Loucy (cell line): Measurements from ENCODE around the gene DGKI.

Source experiments
- EZH2phosphoT487 ChIP-seq: fragments of 200-600 bp; IDR thresholded peaks from 2 replicates; pipeline ENCODE4 v1.6.1; 2018; ENCODE audit warnings: antibody characterized with exemption, mild to moderate bottlenecking, moderate library complexity, borderline replicate concordance
- TF ChIP-seq, protein P1 (sequence below): fragments of 200-600 bp; sonication (generic); conservative IDR thresholded peaks from 2 replicates; pipeline ENCODE4 v1.5.1; 2014; ENCODE audit warnings: mild to moderate bottlenecking, antibody characterized with exemption, low read length

- TF ChIP-seq, protein P1, sequence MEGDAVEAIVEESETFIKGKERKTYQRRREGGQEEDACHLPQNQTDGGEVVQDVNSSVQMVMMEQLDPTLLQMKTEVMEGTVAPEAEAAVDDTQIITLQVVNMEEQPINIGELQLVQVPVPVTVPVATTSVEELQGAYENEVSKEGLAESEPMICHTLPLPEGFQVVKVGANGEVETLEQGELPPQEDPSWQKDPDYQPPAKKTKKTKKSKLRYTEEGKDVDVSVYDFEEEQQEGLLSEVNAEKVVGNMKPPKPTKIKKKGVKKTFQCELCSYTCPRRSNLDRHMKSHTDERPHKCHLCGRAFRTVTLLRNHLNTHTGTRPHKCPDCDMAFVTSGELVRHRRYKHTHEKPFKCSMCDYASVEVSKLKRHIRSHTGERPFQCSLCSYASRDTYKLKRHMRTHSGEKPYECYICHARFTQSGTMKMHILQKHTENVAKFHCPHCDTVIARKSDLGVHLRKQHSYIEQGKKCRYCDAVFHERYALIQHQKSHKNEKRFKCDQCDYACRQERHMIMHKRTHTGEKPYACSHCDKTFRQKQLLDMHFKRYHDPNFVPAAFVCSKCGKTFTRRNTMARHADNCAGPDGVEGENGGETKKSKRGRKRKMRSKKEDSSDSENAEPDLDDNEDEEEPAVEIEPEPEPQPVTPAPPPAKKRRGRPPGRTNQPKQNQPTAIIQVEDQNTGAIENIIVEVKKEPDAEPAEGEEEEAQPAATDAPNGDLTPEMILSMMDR: no peak
- TF ChIP-seq EZH2phosphoT487: no peak
Measured at GRCh38 chr7:137434530-137434929, 412.2 kb downstream of the DGKI start.
